Keratinocyte (primary cell): Measurements from ENCODE around the gene AQR. TPM values are rescaled to one million over a fixed set of nuclear protein-coding genes. Genes with fewer than 3 reads are reported as not detected.
"Not testable (repeated sequence)": the region's sequence is repeated elsewhere in the genome, so short reads cannot be mapped to it uniquely, and the experiment has no call there.

Experiments
- DNase-seq: peaks from one replicate; pipeline ENCODE4 v3.0.0-alpha.2; 2011; ENCODE audit warnings: low read depth, missing footprints, low spot score
- FAIRE-seq: peaks from 2 replicates; lab custom pipeline; 2011; peaks lifted over from hg19 to GRCh38; lab: Jason Lieb, UNC
- H2AFZ ChIP-seq: 2 replicates; pipeline ENCODE4 v1.6.0; 2012; ENCODE audit warnings: low read length, control low read depth, inconsistent platforms; ENCODE audit not compliant: control insufficient read depth
- H3K27ac ChIP-seq: 2 replicates; pipeline ENCODE4 v1.5.1; 2011; ENCODE audit warnings: low read length; ENCODE audit not compliant: control insufficient read depth, insufficient read depth
- H3K27me3 ChIP-seq: 3 replicates; pipeline ENCODE4 v1.6.0; 2011; ENCODE audit warnings: low read length; ENCODE audit not compliant: control insufficient read depth, insufficient read depth; ENCODE audit errors: extremely low read depth
- H3K36me3 ChIP-seq, 2 experiments: 2 replicates in 1 of 2; 3 replicates in 1 of 2; pipeline ENCODE4 v1.5.1; 2011; ENCODE audit warnings: low read length in 2 of 2, mild to moderate bottlenecking in 1 of 2; ENCODE audit not compliant: control insufficient read depth in 2 of 2, insufficient read depth in 2 of 2; ENCODE audit errors: extremely low read depth in 1 of 2
- H3K4me1 ChIP-seq: 3 replicates; pipeline ENCODE4 v1.5.1; 2011; ENCODE audit warnings: low read length; ENCODE audit not compliant: control insufficient read depth, insufficient read depth; ENCODE audit errors: extremely low read depth
- H3K4me2 ChIP-seq: 3 replicates; pipeline ENCODE4 v1.6.0; 2011; ENCODE audit warnings: low read depth, low read length; ENCODE audit not compliant: control insufficient read depth, insufficient read depth; ENCODE audit errors: extremely low read depth
- H3K4me3 ChIP-seq, 3 experiments: fragments of 200-600 bp in 1 of 3; sonication (generic) in 1 of 3; 2 replicates in 2 of 3; 3 replicates in 1 of 3; pipeline ENCODE4 v1.5.1; 2011 to 2016; ENCODE audit warnings: low read length in 3 of 3, mild to moderate bottlenecking in 3 of 3, control low read depth in 2 of 3, inconsistent platforms in 1 of 3, low read depth in 1 of 3, mixed read lengths in 1 of 3, mixed run types in 1 of 3, moderate library complexity in 1 of 3; ENCODE audit not compliant: control insufficient read depth in 2 of 3, insufficient read depth in 2 of 3; ENCODE audit errors: extremely low read depth in 1 of 3
- H3K79me2 ChIP-seq: 2 replicates; pipeline ENCODE4 v1.6.0; 2012; ENCODE audit warnings: low read length; ENCODE audit not compliant: control insufficient read depth, insufficient read depth
- H3K9ac ChIP-seq: 3 replicates; pipeline ENCODE4 v1.6.0; 2011; ENCODE audit warnings: low read length; ENCODE audit not compliant: control insufficient read depth, insufficient read depth; ENCODE audit errors: extremely low read depth
- H3K9me1 ChIP-seq: 3 replicates; pipeline ENCODE4 v1.6.0; 2011; ENCODE audit warnings: low read length; ENCODE audit not compliant: control insufficient read depth, insufficient read depth; ENCODE audit errors: extremely low read depth
- H3K9me3 ChIP-seq: 2 replicates; pipeline ENCODE4 v1.5.1; 2012; ENCODE audit warnings: low read depth, low read length; ENCODE audit not compliant: control insufficient read depth
- H4K20me1 ChIP-seq: 3 replicates; pipeline ENCODE4 v1.6.0; 2011; ENCODE audit warnings: low read length; ENCODE audit not compliant: control insufficient read depth, insufficient read depth; ENCODE audit errors: extremely low read depth
- EZH2 ChIP-seq: IDR thresholded peaks from one replicate; pipeline ENCODE4 v1.6.1; 2012; ENCODE audit warnings: inconsistent platforms, mild to moderate bottlenecking, low read length, moderate library complexity
- dilution Hi-C: fragments of 300-500 bp; cut with MboI; formaldehyde crosslinking; loops from one replicate; pipeline ENCODE4 v1.7.0; 2020; ENCODE audit warnings: low sequenced_read_pairs; ENCODE audit not compliant: extremely low pct_ligation_motif_present
- polyA plus RNA-seq, 5 experiments: library from polyadenylated mRNA; depleted of rRNA in 3 of 5; stranded (reverse) in 3 of 5; stranded (forward) in 1 of 5; unstranded in 1 of 5; fragments of >200 nt; gene quantifications; 1 replicate in 1 of 5; 2 replicates in 3 of 5; 3 replicates in 1 of 5; pipeline versions ENCODE4 v1.2.1 to v1.2.3, GENCODE V29; 2011 to 2012; ENCODE audit warnings: missing spikeins in 2 of 5, low read depth in 1 of 5, low replicate concordance in 1 of 5
- TF ChIP-seq, protein P1 (sequence below), 3 experiments: IDR thresholded peaks in 1 of 3; conservative IDR thresholded peaks in 1 of 3; optimal IDR thresholded peaks in 1 of 3; 2 replicates in 2 of 3; 3 replicates in 1 of 3; pipeline versions ENCODE3 to v1.5.1; 2011; ENCODE audit warnings: low read length in 3 of 3, mild to moderate bottlenecking in 3 of 3, moderate library complexity in 2 of 3, control low read depth in 1 of 3, inconsistent platforms in 1 of 3; ENCODE audit not compliant: insufficient read depth in 2 of 3; ENCODE audit errors: extremely low read depth in 1 of 3

Gene AQR
- polyA plus RNA-seq, 1 donor (not counting 4 experiments of a cell fraction or from before 2014, with no cell fraction given) = 28.2 TPM

DNA sequence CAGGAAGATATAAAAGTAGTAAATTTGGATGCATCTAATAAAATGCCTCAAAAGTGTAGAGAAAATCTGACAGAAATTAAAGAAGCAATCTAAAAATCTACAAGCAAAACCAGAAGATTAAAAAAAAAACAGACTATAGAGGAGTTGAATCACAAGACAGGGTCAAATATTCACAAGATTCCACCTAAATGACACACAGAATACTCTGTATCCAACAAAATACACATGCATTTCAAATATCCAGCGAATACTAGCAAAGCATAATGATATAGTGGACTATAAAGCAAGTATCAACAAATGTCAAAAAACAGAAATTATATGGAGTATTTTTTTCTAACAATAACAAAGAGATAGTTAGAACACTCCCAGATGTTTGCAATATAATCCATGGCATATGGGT, 153.7 kb downstream of the AQR start:
- no peaks in the 10 kb centered on the region for H3K4me1 ChIP-seq

DNA sequence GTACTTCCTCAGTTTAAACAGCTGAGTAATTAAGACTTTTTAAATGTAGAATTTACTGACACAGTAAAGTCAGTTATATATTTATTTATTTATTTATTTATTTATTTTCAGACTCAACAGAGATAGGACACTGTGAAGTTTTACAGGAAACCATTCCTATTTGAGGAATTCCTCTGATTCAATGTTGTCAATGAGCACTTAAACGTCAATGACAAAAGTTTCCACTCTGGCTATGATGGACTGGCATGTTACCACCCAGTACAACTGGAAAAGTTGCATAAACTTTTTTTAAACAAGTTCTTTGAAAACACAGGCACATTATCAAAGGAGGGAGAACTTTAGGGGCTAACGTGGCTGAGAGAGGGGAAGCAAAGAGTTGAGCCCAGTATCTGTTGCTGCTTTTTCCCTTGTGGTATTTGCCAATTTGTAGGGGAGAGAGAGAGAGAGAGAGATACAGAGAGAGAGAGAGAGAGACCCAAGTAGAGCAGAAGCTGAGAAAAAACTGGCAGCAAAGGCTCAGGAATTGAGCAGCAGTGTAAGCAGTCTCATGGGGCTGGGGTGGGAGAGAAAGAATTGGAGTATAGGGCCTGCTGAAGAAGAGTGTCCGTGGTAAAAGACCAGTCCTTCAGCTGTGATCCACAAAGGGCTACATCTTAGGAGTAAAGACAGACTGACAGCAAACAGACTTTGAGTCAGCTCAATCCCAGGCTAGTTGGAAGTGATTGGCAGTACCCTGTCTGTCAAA, 155.9 kb downstream of the AQR start:
- Histone ChIP-seq H3K27me3 (no peaks in the 10 kb centered on the region), H3K79me2 (no peaks in the 10 kb centered on the region), H3K4me2 (no peak overlapping the region), H3K4me1 (no peaks in the 10 kb centered on the region), H3K9ac (no peak overlapping the region), H3K36me3 (no peaks in the 10 kb centered on the region), H3K9me1 (no peaks in the 10 kb centered on the region), H3K9me3 (no peaks in the 10 kb centered on the region), H3K4me3 (no peak overlapping the region), H3K27ac (no peak overlapping the region), H4K20me1 (no peaks in the 10 kb centered on the region), H2AFZ (no peak overlapping the region)
- no peak for TF ChIP-seq EZH2
- TF ChIP-seq, protein P1, sequence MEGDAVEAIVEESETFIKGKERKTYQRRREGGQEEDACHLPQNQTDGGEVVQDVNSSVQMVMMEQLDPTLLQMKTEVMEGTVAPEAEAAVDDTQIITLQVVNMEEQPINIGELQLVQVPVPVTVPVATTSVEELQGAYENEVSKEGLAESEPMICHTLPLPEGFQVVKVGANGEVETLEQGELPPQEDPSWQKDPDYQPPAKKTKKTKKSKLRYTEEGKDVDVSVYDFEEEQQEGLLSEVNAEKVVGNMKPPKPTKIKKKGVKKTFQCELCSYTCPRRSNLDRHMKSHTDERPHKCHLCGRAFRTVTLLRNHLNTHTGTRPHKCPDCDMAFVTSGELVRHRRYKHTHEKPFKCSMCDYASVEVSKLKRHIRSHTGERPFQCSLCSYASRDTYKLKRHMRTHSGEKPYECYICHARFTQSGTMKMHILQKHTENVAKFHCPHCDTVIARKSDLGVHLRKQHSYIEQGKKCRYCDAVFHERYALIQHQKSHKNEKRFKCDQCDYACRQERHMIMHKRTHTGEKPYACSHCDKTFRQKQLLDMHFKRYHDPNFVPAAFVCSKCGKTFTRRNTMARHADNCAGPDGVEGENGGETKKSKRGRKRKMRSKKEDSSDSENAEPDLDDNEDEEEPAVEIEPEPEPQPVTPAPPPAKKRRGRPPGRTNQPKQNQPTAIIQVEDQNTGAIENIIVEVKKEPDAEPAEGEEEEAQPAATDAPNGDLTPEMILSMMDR (optimal IDR thresholded peaks at IDR 0.05 in 1 of 3, IDR thresholded peaks at IDR 0.05 in 1 of 3, conservative IDR thresholded peaks at IDR 0.05 in 1 of 3; ENCODE audit: extremely low read depth in 1 of 3, insufficient read depth in 2 of 3, low read length in 3 of 3) = no peak
- no peak for FAIRE-seq
- no peak for DNase-seq
- dilution Hi-C loops = no loop called here

More for the DNA sequence above, 153.7 kb downstream of the AQR start:
- Histone ChIP-seq H3K36me3 (no peaks in the 10 kb centered on the region), H3K79me2 (no peaks in the 10 kb centered on the region), H3K9me3 (no peaks in the 10 kb centered on the region), H2AFZ (no peak overlapping the region), H3K4me3 (no peak overlapping the region), H4K20me1 (no peaks in the 10 kb centered on the region), H3K9ac (no peak overlapping the region), H3K4me2 (no peak overlapping the region), H3K27me3 (no peaks in the 10 kb centered on the region), H3K27ac (no peak overlapping the region), H3K9me1 (no peaks in the 10 kb centered on the region)
- no peak for FAIRE-seq
- no peak for TF ChIP-seq EZH2
- TF ChIP-seq, protein P1 (optimal IDR thresholded peaks at IDR 0.05 in 1 of 3, IDR thresholded peaks at IDR 0.05 in 1 of 3, conservative IDR thresholded peaks at IDR 0.05 in 1 of 3; ENCODE audit: extremely low read depth in 1 of 3, insufficient read depth in 2 of 3, low read length in 3 of 3) = no peak
- dilution Hi-C loops = no loop called here
- DNase-seq = no peak

DNA sequence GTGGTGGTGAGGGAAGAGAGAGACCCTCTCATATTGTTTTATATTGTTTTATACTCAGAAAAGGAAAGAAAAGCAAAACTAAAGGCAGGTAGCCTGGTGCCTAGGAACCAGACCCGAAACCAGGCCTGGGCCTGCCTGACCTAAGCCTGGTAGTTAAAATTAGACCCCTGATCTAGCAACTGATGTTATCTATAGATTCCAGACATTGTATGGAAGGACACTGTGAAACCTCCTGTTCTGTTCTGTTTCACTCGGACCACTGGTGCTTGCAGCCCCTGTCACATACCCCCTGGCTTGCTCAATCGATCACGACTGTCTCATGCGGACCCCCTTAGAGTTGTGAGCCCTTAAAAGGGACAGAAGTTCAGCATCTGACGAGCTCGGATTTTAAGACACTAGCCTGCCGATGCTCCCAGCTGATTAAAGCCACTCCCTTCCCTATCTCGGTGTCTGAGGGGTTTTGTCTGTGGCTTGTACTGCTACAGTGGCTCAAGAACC, 156.6 kb downstream of the AQR start:
- H3K27ac ChIP-seq, dilution Hi-C loops, DNase-seq, H3K79me2 ChIP-seq, H3K4me2 ChIP-seq, H3K9me3 ChIP-seq, H3K9me1 ChIP-seq, H3K9ac ChIP-seq, H3K27me3 ChIP-seq, H4K20me1 ChIP-seq, FAIRE-seq, H3K36me3 ChIP-seq, H3K4me3 ChIP-seq, H3K4me1 ChIP-seq, H2AFZ ChIP-seq: not testable (repeated sequence)
